HG03108 (cell line): ENCODE measurements around the gene KAT5.
A peak's percentile ranks its signal among the peaks of the same experiment; 100 is the strongest.
"Not testable (repeated sequence)": the region's sequence is repeated elsewhere in the genome, so short reads cannot be mapped to it uniquely, and the experiment has no call there.

Source experiments
- ATAC-seq: cut with Tn5 transposase; IDR thresholded peaks from one replicate; pipeline ENCODE4 v1.9.1; 2021; ENCODE audit warnings: moderate library complexity; ENCODE audit not compliant: unreplicated experiment

Gene KAT5

DNA sequence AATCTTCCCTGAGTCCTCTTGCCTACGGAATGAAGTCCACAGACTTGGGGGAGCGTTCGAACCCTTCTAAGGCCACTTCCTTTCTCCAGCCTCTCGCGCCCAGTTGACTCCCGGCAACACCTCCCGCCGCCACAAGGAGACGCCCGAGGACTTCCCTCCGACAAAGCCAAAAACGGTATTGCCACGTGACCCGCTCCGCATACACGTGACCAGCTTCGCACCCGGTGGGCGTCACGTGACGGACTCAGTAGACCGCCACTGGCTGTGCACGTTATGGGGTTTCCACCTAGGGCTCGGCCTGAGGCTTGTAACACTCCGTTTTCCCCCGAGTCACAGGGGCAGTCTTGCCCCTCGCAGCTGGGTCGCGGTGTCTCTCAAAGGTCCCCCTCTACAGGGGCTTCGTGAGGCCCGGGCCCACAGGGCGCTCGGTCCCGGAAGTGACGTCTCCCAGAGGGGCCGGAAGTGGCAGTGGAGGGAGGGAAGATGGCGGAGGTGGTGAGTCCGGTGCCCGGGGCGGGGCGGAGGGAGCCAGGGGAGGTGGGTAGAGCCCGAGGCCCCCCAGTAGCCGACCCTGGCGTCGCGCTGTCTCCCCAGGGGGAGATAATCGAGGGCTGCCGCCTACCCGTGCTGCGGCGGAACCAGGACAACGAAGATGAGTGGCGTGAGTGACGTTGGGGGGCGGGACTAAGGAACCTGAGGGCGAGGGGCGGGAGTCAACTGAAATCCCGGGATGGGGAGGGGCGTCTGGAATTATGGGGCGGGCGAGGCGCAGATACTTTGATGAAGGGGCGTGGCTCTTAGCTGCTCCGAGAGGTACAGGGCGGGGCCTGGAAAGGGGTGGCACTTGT is at the start of gene KAT5:
Gene KAT5, plus strand, starts transcription at position 468 of the 848 bp plus-strand sequence. Its CDS starts 16 bp downstream, at position 484.
- ATAC-seq = peak; percentile 65

- ATAC-seq = peak; percentile 79
These were observed 49.0 kb upstream of the KAT5 start, which contains the start of gene RELA for GRCh38 chr11:65662799-65663638. Gene RELA, minus strand, starts transcription at chr11:65662916. Its CDS starts 84 bp downstream, at chr11:65662832.

DNA sequence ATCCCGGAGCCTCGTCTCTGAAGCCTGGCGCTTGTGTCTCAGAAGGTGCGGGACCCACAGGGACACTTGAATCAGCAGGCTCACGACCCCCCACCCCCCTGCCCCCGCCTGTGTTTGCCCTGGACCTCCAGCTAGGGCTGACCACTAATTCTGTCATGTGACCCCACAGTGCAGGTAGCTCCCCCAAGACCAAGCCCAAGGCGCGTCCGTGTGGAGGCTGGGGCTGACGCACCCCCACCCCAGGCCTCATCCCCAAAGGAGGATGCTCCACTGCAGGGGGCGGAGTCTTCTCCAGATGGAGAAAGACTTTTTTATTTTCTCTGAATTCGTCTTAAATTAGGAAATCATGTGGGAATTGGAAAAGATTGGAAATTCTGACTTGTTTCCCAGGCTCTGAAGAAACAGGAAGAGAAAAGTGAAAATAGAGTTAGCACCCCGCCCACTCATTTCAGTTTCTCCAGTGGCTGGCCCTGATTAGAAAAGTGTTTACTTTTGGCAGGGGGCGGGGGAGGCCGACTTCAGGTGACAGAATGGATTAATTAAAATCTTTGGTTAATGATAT is 48.3 kb upstream of the KAT5 start:
- peak; percentile 16 for ATAC-seq

GRCh38 chr11:65672180-65672860 is 39.7 kb upstream of the KAT5 start:
- no peak for ATAC-seq

DNA sequence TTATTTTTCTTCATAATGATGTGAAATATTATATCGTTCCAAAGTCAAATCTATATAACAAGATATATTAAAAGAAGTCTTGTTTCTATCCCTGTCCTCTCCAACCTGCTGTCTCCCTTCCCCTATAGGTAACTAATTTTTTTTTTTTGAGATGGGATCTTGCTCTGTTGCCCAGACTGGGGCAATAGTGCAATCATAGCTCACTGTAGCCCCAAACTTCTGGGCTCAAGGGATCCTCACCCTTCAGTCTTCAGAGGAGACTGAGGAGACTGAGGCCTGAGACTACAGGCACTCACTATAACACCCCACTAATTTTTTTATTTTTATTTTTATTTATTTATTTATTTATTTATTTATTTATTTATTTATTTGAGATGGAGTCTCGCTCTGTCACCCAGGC is 39.1 kb upstream of the KAT5 start:
- no peak for ATAC-seq

GRCh38 chr11:65680192-65680743 is 31.8 kb upstream of the KAT5 start:
- no peak for ATAC-seq

- not testable (repeated sequence) for ATAC-seq
These were observed 28.6 kb upstream of the KAT5 start for GRCh38 chr11:65683480-65683879.

GRCh38 chr11:65685981-65686380 is 26.1 kb upstream of the KAT5 start:
- no peak for ATAC-seq

GRCh38 chr11:65691847-65692246 is 20.2 kb upstream of the KAT5 start:
- ATAC-seq = not testable (repeated sequence)

- no peak for ATAC-seq
These were observed 19.7 kb upstream of the KAT5 start for GRCh38 chr11:65692367-65692766.

- no peak for ATAC-seq
These were observed 16.4 kb upstream of the KAT5 start for GRCh38 chr11:65695459-65696241.

GRCh38 chr11:65696802-65697552 is 15.1 kb upstream of the KAT5 start:
- no peak for ATAC-seq

GRCh38 chr11:65698205-65698604 is 13.8 kb upstream of the KAT5 start:
- no peak for ATAC-seq

GRCh38 chr11:65699306-65699705 is 12.7 kb upstream of the KAT5 start:
- ATAC-seq = no peak

DNA sequence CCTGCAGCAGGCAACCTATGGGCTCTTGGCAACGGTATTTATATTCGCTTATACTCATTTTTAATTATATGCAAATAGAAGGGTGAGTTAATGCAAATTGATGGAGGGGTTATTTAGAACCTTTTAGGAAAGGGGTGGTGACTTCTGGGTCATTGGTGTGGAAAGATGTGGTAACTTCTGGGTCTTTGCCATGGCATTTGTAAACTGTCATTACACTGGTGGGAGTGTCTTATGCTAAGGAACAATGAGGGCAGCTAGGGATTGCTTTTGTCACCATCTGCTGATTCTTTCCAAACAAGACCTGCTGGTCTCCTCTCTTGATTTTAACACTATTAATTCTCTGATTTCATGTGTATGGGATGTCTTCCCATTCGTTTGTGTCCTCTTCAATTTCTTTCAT is 11.7 kb upstream of the KAT5 start:
- no peak for ATAC-seq

GRCh38 chr11:65701686-65702085 is 10.4 kb upstream of the KAT5 start:
- ATAC-seq = no peak

GRCh38 chr11:65703846-65704245 is 8.2 kb upstream of the KAT5 start:
- no peak for ATAC-seq

GRCh38 chr11:65706303-65706763 is 5.7 kb upstream of the KAT5 start:
- ATAC-seq = not testable (repeated sequence)

- not testable (repeated sequence) for ATAC-seq
These were observed 5.0 kb upstream of the KAT5 start for GRCh38 chr11:65707002-65707401.
